Measurements from ENCODE around the gene CTRL.

The CTRL gene

GRCh38 chr16:67907397-67908180, 24.1 kb downstream of the CTRL start:
- Histone ChIP-seq H3K27ac (ENCODE audit: low read depth, low read length) (no peak overlapping the region), H3K4me3 (ENCODE audit: low read depth, low read length) (no peak overlapping the region), H2AFZ (ENCODE audit: low read length, unreplicated experiment) (no peak overlapping the region), H3K27me3 (ENCODE audit: insufficient read depth, low read length) (no peaks in the 10 kb centered on the region), H3K36me3 (ENCODE audit: insufficient read depth, low read length) (peaks cover 10% of the 10 kb centered on the region; the same call in 1 of the 2 replicates), H3K79me2 (ENCODE audit: control insufficient read depth, insufficient read depth, low read length, unreplicated experiment) (peaks cover 2% of the 10 kb centered on the region), H3K4me1 (ENCODE audit: control insufficient read depth, insufficient read depth, low read length, unreplicated experiment) (no peaks in the 10 kb centered on the region)

- no peak overlapping the region for H3K27ac ChIP-seq (ENCODE audit: low read depth, low read length)
These were observed 28.8 kb downstream of the CTRL start for GRCh38 chr16:67902831-67903230.

GRCh38 chr16:67901734-67902133, 29.9 kb downstream of the CTRL start:
- peaks cover 35% of the 10 kb centered on the region for H3K79me2 ChIP-seq (ENCODE audit: control insufficient read depth, insufficient read depth, low read length, unreplicated experiment)
- H3K36me3 ChIP-seq (ENCODE audit: insufficient read depth, low read length) = peaks cover 5% of the 10 kb centered on the region; the same call in 1 of the 2 replicates

More at GRCh38 chr16:67902831-67903230, 28.8 kb downstream of the CTRL start:
- H3K27me3 ChIP-seq (ENCODE audit: insufficient read depth, low read length) = no peaks in the 10 kb centered on the region
- no peak overlapping the region for H2AFZ ChIP-seq (ENCODE audit: low read length, unreplicated experiment)
- H3K4me3 ChIP-seq (ENCODE audit: low read depth, low read length) = no peak overlapping the region
- no peaks in the 10 kb centered on the region for H3K4me1 ChIP-seq (ENCODE audit: control insufficient read depth, insufficient read depth, low read length, unreplicated experiment)
- H3K36me3 ChIP-seq (ENCODE audit: insufficient read depth, low read length) = peaks cover 5% of the 10 kb centered on the region; the same call in 1 of the 2 replicates
- peaks cover 26% of the 10 kb centered on the region for H3K79me2 ChIP-seq (ENCODE audit: control insufficient read depth, insufficient read depth, low read length, unreplicated experiment)

GRCh38 chr16:67897231-67897630, 34.4 kb downstream of the CTRL start:
- 0 out of 2 replicates have a peak overlapping the region, but pooled peaks have one; percentile 2 for H3K27ac ChIP-seq (ENCODE audit: low read depth, low read length)
- no peaks in the 10 kb centered on the region for H3K27me3 ChIP-seq (ENCODE audit: insufficient read depth, low read length)
- peaks cover 67% of the 10 kb centered on the region for H3K79me2 ChIP-seq (ENCODE audit: control insufficient read depth, insufficient read depth, low read length, unreplicated experiment)
- peaks cover 9% of the 10 kb centered on the region for H3K4me1 ChIP-seq (ENCODE audit: control insufficient read depth, insufficient read depth, low read length, unreplicated experiment)
- H3K4me3 ChIP-seq (ENCODE audit: low read depth, low read length) = no peak overlapping the region
- no peaks in the 10 kb centered on the region for H3K36me3 ChIP-seq (ENCODE audit: insufficient read depth, low read length)
- H2AFZ ChIP-seq (ENCODE audit: low read length, unreplicated experiment) = no peak overlapping the region

More at GRCh38 chr16:67901734-67902133, 29.9 kb downstream of the CTRL start:
- H3K4me3 ChIP-seq (ENCODE audit: low read depth, low read length) = no peak overlapping the region
- no peaks in the 10 kb centered on the region for H3K27me3 ChIP-seq (ENCODE audit: insufficient read depth, low read length)
- H2AFZ ChIP-seq (ENCODE audit: low read length, unreplicated experiment) = no peak overlapping the region
- no peaks in the 10 kb centered on the region for H3K4me1 ChIP-seq (ENCODE audit: control insufficient read depth, insufficient read depth, low read length, unreplicated experiment)
- no peak overlapping the region for H3K27ac ChIP-seq (ENCODE audit: low read depth, low read length)

- H3K4me3 ChIP-seq (ENCODE audit: low read depth, low read length) = peak overlapping the region; percentile 83
- H3K27me3 ChIP-seq (ENCODE audit: insufficient read depth, low read length) = no peaks in the 10 kb centered on the region
- peak overlapping the region; percentile 97 for H2AFZ ChIP-seq (ENCODE audit: low read length, unreplicated experiment)
- peaks cover 9% of the 10 kb centered on the region for H3K4me1 ChIP-seq (ENCODE audit: control insufficient read depth, insufficient read depth, low read length, unreplicated experiment)
- no peaks in the 10 kb centered on the region for H3K36me3 ChIP-seq (ENCODE audit: insufficient read depth, low read length)
- peaks cover 50% of the 10 kb centered on the region for H3K79me2 ChIP-seq (ENCODE audit: control insufficient read depth, insufficient read depth, low read length, unreplicated experiment)
- peak overlapping the region; percentile 66; the same call in 1 of the 2 replicates for H3K27ac ChIP-seq (ENCODE audit: low read depth, low read length)
These were observed 37.8 kb downstream of the CTRL start for GRCh38 chr16:67893743-67894399.

- no peaks in the 10 kb centered on the region for H3K27me3 ChIP-seq (ENCODE audit: insufficient read depth, low read length)
- H3K36me3 ChIP-seq (ENCODE audit: insufficient read depth, low read length) = no peaks in the 10 kb centered on the region
- H3K4me3 ChIP-seq (ENCODE audit: low read depth, low read length) = peak within 1 kb of the TSS; percentile 83
- peak within 1 kb of the TSS; percentile 97 for H2AFZ ChIP-seq (ENCODE audit: low read length, unreplicated experiment)
- peak within 1 kb of the TSS; percentile 66 for H3K27ac ChIP-seq (ENCODE audit: low read depth, low read length)
- H3K79me2 ChIP-seq (ENCODE audit: control insufficient read depth, insufficient read depth, low read length, unreplicated experiment) = peaks cover 45% of the 10 kb centered on the region
- H3K4me1 ChIP-seq (ENCODE audit: control insufficient read depth, insufficient read depth, low read length, unreplicated experiment) = peaks cover 9% of the 10 kb centered on the region
These were observed 38.5 kb downstream of the CTRL start, which contains the start of gene PSKH1 for GRCh38 chr16:67892899-67893742. PSKH1 (plus strand) TSS chr16:67893254; CDS start chr16:67908750, 15,496 bp downstream.

- Histone ChIP-seq H3K27me3 (ENCODE audit: insufficient read depth, low read length) (no peaks in the 10 kb centered on the region), H3K4me3 (ENCODE audit: low read depth, low read length) (peak overlapping the region; percentile 83), H3K79me2 (ENCODE audit: control insufficient read depth, insufficient read depth, low read length, unreplicated experiment) (peaks cover 40% of the 10 kb centered on the region), H3K27ac (ENCODE audit: low read depth, low read length) (no peak overlapping the region), H3K36me3 (ENCODE audit: insufficient read depth, low read length) (no peaks in the 10 kb centered on the region), H3K4me1 (ENCODE audit: control insufficient read depth, insufficient read depth, low read length, unreplicated experiment) (peaks cover 9% of the 10 kb centered on the region), H2AFZ (ENCODE audit: low read length, unreplicated experiment) (peak overlapping the region; percentile 67)
These were observed 39.3 kb downstream of the CTRL start for GRCh38 chr16:67892375-67892774.

GRCh38 chr16:67888331-67888730, 43.3 kb downstream of the CTRL start:
- peaks cover 2% of the 10 kb centered on the region for H3K79me2 ChIP-seq (ENCODE audit: control insufficient read depth, insufficient read depth, low read length, unreplicated experiment)
- H2AFZ ChIP-seq (ENCODE audit: low read length, unreplicated experiment) = no peak overlapping the region
- H3K4me1 ChIP-seq (ENCODE audit: control insufficient read depth, insufficient read depth, low read length, unreplicated experiment) = peaks cover 3% of the 10 kb centered on the region
- no peak overlapping the region for H3K27ac ChIP-seq (ENCODE audit: low read depth, low read length)
- H3K36me3 ChIP-seq (ENCODE audit: insufficient read depth, low read length) = no peaks in the 10 kb centered on the region
- H3K4me3 ChIP-seq (ENCODE audit: low read depth, low read length) = no peak overlapping the region
- no peaks in the 10 kb centered on the region for H3K27me3 ChIP-seq (ENCODE audit: insufficient read depth, low read length)

- Histone ChIP-seq H2AFZ (ENCODE audit: low read length, unreplicated experiment) (no peak overlapping the region), H3K27me3 (ENCODE audit: insufficient read depth, low read length) (no peaks in the 10 kb centered on the region), H3K4me3 (ENCODE audit: low read depth, low read length) (no peak overlapping the region), H3K36me3 (ENCODE audit: insufficient read depth, low read length) (no peaks in the 10 kb centered on the region), H3K27ac (ENCODE audit: low read depth, low read length) (no peak overlapping the region), H3K79me2 (ENCODE audit: control insufficient read depth, insufficient read depth, low read length, unreplicated experiment) (no peaks in the 10 kb centered on the region), H3K4me1 (ENCODE audit: control insufficient read depth, insufficient read depth, low read length, unreplicated experiment) (peaks cover 3% of the 10 kb centered on the region)
These were observed 45.3 kb downstream of the CTRL start for GRCh38 chr16:67886387-67886786.

GRCh38 chr16:67885976-67886375, 45.7 kb downstream of the CTRL start:
- no peaks in the 10 kb centered on the region for H3K79me2 ChIP-seq (ENCODE audit: control insufficient read depth, insufficient read depth, low read length, unreplicated experiment)

More at GRCh38 chr16:67885976-67886375, 45.7 kb downstream of the CTRL start:
- Histone ChIP-seq H2AFZ (ENCODE audit: low read length, unreplicated experiment) (no peak overlapping the region), H3K27me3 (ENCODE audit: insufficient read depth, low read length) (no peaks in the 10 kb centered on the region), H3K36me3 (ENCODE audit: insufficient read depth, low read length) (no peaks in the 10 kb centered on the region), H3K4me1 (ENCODE audit: control insufficient read depth, insufficient read depth, low read length, unreplicated experiment) (peaks cover 3% of the 10 kb centered on the region), H3K27ac (ENCODE audit: low read depth, low read length) (no peak overlapping the region), H3K4me3 (ENCODE audit: low read depth, low read length) (no peak overlapping the region)

All from ACC112 (cell line).